Choroid plexus epithelial cell (primary cell): Measurements from ENCODE around the gene KCNH2.
A peak's percentile ranks its signal among the peaks of the same experiment; 100 is the strongest.

ENCODE experiments used
- DNase-seq: peaks from one replicate; pipeline ENCODE4 v3.0.0-alpha.2; 2010; ENCODE audit warnings: low read depth
- H3K4me3 ChIP-seq: 2 replicates; pipeline ENCODE4 v1.5.1; 2011; ENCODE audit warnings: low read depth, mild to moderate bottlenecking, control low read depth, low read length, moderate library complexity
- TF ChIP-seq, protein P1 (sequence below): conservative IDR thresholded peaks from 2 replicates; pipeline ENCODE4 v1.5.1; 2011; ENCODE audit warnings: low read depth, mild to moderate bottlenecking, control low read depth, inconsistent platforms, low read length, moderate library complexity

The KCNH2 gene

DNA sequence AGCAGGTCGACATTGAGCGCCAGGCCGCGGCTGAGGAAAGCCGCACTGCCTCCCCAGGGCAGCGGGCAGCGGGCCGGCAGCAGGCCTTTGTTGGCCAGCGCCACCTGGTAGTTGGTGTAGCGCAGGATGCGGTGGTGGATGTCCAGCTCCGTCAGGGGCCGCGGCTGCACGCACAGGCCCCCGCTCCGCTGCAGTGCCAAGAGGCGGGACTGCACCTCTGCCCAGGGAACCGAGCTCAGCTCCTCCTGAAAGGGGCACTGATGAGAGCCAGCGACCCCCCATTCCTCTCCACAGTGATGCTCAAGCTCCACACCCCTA lies 41.0 kb upstream of the KCNH2 start:
- peak overlapping the region; percentile 26 for H3K4me3 ChIP-seq
- TF ChIP-seq, protein P1, sequence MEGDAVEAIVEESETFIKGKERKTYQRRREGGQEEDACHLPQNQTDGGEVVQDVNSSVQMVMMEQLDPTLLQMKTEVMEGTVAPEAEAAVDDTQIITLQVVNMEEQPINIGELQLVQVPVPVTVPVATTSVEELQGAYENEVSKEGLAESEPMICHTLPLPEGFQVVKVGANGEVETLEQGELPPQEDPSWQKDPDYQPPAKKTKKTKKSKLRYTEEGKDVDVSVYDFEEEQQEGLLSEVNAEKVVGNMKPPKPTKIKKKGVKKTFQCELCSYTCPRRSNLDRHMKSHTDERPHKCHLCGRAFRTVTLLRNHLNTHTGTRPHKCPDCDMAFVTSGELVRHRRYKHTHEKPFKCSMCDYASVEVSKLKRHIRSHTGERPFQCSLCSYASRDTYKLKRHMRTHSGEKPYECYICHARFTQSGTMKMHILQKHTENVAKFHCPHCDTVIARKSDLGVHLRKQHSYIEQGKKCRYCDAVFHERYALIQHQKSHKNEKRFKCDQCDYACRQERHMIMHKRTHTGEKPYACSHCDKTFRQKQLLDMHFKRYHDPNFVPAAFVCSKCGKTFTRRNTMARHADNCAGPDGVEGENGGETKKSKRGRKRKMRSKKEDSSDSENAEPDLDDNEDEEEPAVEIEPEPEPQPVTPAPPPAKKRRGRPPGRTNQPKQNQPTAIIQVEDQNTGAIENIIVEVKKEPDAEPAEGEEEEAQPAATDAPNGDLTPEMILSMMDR, result no peak
- DNase-seq, result no peak

DNA sequence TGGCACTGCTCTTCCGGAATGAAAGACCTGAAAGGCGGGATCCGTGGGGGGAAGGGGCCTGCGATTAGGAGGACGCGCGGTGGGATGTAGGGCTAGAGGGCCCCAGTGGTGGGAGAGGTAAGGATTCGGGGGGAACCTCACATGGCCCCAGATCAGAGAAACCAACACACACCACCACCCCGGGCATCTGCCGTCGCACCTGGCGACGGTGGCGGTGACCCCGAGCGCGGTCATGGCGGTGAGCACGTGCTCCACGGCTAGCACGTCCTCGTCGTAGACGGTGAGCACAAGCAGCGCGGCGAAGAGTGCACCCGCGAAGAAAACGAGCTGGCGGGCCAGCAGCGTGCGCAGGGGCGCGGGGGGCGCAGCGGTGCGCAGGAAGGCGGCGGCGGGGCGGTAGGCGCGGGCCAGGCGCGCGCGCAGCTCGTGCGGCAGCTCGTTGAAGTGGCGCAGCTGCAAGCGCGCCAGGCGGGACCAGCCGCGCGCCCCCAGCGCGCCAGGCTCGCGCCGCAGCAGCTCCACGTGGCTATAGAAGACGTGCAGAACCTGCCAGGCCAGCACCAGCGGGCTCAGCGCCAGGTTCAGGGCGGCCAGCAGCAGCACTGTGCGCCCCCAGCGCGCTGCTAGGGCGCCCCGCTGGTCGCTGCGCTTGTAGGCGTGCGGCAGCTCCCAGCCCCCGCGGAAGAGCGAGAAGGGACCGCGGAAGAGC lies 40.5 kb upstream of the KCNH2 start:
- peak overlapping the region; percentile 26 for H3K4me3 ChIP-seq
- peak; percentile 44 for DNase-seq
- TF ChIP-seq, protein P1, result no peak

DNA sequence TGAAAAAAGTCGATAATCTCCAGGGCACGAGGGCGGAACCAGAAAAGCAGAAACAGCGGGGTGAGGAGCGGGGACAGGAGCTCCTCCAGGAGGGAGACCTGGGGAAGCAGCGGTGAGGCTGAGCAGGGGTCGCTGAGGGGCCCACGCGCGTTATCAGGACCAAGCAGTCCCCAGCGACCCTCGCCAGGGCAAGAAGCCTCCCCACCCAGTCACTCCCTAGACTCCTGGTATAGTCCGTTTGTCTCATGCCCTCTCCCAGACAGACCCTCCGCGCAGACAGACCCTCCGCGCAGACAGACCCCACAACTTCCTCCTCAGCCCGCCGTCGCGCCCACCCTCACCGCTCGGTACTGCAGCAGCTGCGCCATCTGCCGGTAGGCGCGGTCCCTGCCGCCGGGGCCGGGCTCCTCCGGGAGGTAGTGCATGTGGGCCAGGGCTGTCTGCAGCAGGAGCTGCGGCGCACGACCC lies 39.9 kb upstream of the KCNH2 start:
- TF ChIP-seq, protein P1, result peak; percentile 87
- H3K4me3 ChIP-seq, result no peak overlapping the region
- peak; percentile 57 for DNase-seq

DNA sequence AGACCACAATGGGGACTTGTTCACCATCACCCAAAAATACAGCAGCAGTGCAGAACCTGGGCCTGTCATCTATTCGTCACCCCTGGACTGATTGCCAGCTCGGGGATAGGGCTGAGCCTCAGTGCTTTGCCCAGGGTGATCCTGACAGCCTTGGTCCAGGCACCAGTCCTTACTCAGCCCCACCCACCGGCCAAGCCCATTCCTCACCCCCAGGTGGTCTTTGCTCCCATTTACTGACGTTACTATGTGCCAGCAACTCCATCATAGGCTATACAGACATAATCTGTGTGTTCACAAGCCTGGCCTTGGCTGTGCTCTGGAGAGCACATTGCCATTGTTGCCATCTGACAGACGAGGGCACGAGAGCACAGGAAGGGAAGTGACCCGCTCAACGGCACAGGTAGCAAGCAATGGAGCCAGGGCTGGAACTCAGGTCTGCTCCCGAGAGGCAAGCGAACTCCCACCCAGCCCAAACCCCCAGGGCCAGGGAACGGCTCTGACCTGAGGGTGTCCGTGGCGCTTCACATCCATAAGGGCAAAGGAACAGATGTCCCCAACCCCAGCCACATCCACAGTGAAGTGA lies 39.3 kb upstream of the KCNH2 start:
- TF ChIP-seq, protein P1, result no peak
- DNase-seq, result no peak

DNA sequence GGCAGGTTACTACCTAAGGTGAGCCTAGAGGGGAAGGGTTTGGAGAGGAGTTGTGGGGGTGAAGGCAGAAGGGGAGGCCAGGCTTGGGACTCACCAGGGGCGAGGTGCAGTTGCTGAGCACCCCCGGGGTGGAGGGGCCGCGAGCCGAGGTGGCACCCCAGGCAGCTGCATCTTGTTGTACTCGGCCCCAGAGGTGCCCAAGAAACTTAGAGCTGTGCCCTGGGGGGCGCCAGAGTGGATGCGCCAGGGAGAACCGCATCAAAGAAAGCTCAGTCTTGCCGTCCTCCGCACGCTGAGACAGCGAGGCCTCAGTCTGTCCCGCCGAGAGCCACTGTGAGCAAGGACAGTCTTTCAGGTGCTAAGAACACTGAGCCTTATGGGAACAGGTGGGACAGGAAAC lies 38.8 kb upstream of the KCNH2 start:
- TF ChIP-seq, protein P1, result no peak
- no peak overlapping the region for H3K4me3 ChIP-seq
- no peak for DNase-seq

More for the DNA sequence above, 39.3 kb upstream of the KCNH2 start:
- no peak overlapping the region for H3K4me3 ChIP-seq

DNA sequence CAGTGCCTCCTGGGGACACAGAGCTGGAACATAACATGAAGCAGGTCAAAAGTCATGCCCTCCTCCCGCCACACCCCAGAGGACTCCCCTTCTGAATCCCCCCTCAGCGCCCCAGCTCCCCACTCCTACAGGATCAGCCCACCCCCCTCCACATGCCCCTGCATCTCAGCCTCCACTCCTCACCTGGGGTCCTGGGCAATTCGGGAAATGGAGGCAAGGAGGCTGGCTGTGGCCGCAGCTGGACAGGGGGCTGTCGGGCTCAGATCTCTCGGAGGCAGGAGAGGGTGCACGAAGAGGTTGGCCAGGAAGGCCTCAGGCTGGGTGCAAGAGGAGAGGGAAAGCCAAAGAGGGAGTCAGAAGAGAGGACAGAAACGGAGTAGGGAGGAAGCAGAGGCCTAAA lies 38.4 kb upstream of the KCNH2 start:
- H3K4me3 ChIP-seq, result no peak overlapping the region
- TF ChIP-seq, protein P1, result no peak
- DNase-seq, result no peak

DNA sequence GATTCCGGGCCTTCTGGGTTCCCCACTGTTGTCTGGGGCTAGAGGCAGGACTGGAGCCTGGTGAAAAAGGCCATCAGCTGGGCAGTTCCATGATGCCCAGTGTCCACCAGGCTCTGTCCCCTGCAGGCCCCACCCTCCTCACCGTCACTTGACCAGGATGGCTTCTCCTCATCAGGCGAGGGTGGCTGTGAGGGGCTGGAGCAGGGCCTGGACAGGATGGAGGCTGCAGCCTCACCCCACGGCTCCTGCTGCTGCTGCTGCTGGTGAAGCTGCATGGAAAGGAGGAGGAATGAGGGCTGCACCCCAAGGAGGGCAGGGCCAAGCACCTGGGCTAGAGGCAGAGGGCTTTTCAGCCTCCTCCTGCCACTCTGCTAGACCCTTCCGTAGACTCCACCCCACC lies 37.8 kb upstream of the KCNH2 start:
- TF ChIP-seq, protein P1, result no peak
- DNase-seq, result no peak
- no peak overlapping the region for H3K4me3 ChIP-seq
